D721Med (cell line): ENCODE data around the gene SH2D7.

Source experiments
- DNase-seq: peaks from one replicate; pipeline ENCODE4 v3.0.0; 2011; ENCODE audit warnings: low spot score; ENCODE audit not compliant: insufficient read length
- FAIRE-seq: peaks from 2 replicates; lab custom pipeline; 2011; peaks lifted over from hg19 to GRCh38; lab: Jason Lieb, UNC
- CTCF ChIP-seq: IDR thresholded peaks from 2 replicates; pipeline ENCODE4 v1.5.1; 2012; ENCODE audit warnings: mild to moderate bottlenecking, control low read depth; ENCODE audit not compliant: insufficient read depth; ENCODE audit errors: missing control alignments

SH2D7 gene

GRCh38 chr15:78110916-78111475, 18.6 kb downstream of the SH2D7 start:
- DNase-seq (no peak), FAIRE-seq (no peak)
- TF ChIP-seq CTCF: no peak

- TF ChIP-seq CTCF: no peak
- DNase-seq (no peak), FAIRE-seq (no peak)
These were observed 19.4 kb downstream of the SH2D7 start for GRCh38 chr15:78111788-78112187.

GRCh38 chr15:78112551-78112950, 20.2 kb downstream of the SH2D7 start:
- FAIRE-seq: no peak
- DNase-seq: no peak
- no peak for TF ChIP-seq CTCF

GRCh38 chr15:78120523-78120922, 28.2 kb downstream of the SH2D7 start:
- FAIRE-seq (no peak), DNase-seq (no peak)
- no peak for TF ChIP-seq CTCF

GRCh38 chr15:78125267-78125666, 32.9 kb downstream of the SH2D7 start:
- no peak for TF ChIP-seq CTCF
- DNase-seq: no peak
- no peak for FAIRE-seq

GRCh38 chr15:78127882-78128281, 35.5 kb downstream of the SH2D7 start:
- no peak for FAIRE-seq
- TF ChIP-seq CTCF: no peak
- no peak for DNase-seq

GRCh38 chr15:78129077-78129750, 36.9 kb downstream of the SH2D7 start:
- DNase-seq (no peak), FAIRE-seq (no peak)
- no peak for TF ChIP-seq CTCF
